Activated CD4-positive, alpha-beta T cell treated with anti-CD3 and anti-CD28 coated beads, Interleukin-2, Interleukin-4, amounts not matched to agents 100 ng/mL and 50 ng/mL, durations not matched to agents 16 hours and 8 hours (primary cell): ENCODE data around the gene GINS2.
A peak's percentile ranks its signal among the peaks of the same experiment; 100 is the strongest.

Experiments used
- DNase-seq: peaks from one replicate; pipeline ENCODE4 v3.0.0-alpha.2; 2020; ENCODE audit warnings: low spot score

GINS2 gene

GRCh38 chr16:85688586-85689284, at the start of gene GINS2:
Gene GINS2 (minus strand): TSS chr16:85688954. CDS start chr16:85688898, 56 bp downstream.
- DNase-seq = peak; percentile 94

GRCh38 chr16:85736921-85737320, 48.2 kb upstream of the GINS2 start:
- no peak for DNase-seq

- DNase-seq = no peak
Observed at GRCh38 chr16:85735946-85736345, 47.2 kb upstream of the GINS2 start.

GRCh38 chr16:85735225-85735635, 46.5 kb upstream of the GINS2 start:
- peak; percentile 2 for DNase-seq

GRCh38 chr16:85734311-85735017, 45.7 kb upstream of the GINS2 start:
- DNase-seq = no peak

GRCh38 chr16:85733839-85734170, 45.1 kb upstream of the GINS2 start:
- DNase-seq = no peak

- no peak for DNase-seq
Observed at GRCh38 chr16:85733155-85733838, 44.5 kb upstream of the GINS2 start.

- no peak for DNase-seq
Observed at GRCh38 chr16:85731179-85731578, 42.4 kb upstream of the GINS2 start.

- DNase-seq = no peak
Observed at GRCh38 chr16:85730186-85730465, 41.4 kb upstream of the GINS2 start.

- no peak for DNase-seq
Observed at GRCh38 chr16:85729452-85730185, 40.9 kb upstream of the GINS2 start.

- no peak for DNase-seq
Observed at GRCh38 chr16:85728879-85729278, 40.1 kb upstream of the GINS2 start.

- DNase-seq = no peak
Observed at GRCh38 chr16:85724936-85725335, 36.2 kb upstream of the GINS2 start.

GRCh38 chr16:85724126-85724879, 35.5 kb upstream of the GINS2 start:
- no peak for DNase-seq

GRCh38 chr16:85722128-85722893, 33.6 kb upstream of the GINS2 start:
- DNase-seq = no peak

- DNase-seq = no peak
Observed at GRCh38 chr16:85720302-85720637, 31.5 kb upstream of the GINS2 start.

GRCh38 chr16:85719605-85720301, 31.0 kb upstream of the GINS2 start:
- no peak for DNase-seq

- DNase-seq = no peak
Observed at GRCh38 chr16:85718682-85719081, 29.9 kb upstream of the GINS2 start.

GRCh38 chr16:85718153-85718477, 29.4 kb upstream of the GINS2 start:
- DNase-seq = no peak

- peak; percentile 69 for DNase-seq
Observed at GRCh38 chr16:85717393-85718152, 28.8 kb upstream of the GINS2 start.

- no peak for DNase-seq
Observed at GRCh38 chr16:85716680-85717038, 27.9 kb upstream of the GINS2 start.
